Stimulated activated CD4-positive, alpha-beta T cell treated with anti-CD3 and anti-CD28 coated beads, Interleukin-4, amount 100 ng/mL, for 24 hours (primary cell): ENCODE results near the gene AUNIP.

Source experiments
- DNase-seq: peaks from one replicate; pipeline ENCODE4 v3.0.0-alpha.2; 2020

The AUNIP gene

GRCh38 chr1:25858906-25859789, at the start of gene AUNIP:
AUNIP (minus strand) TSS chr1:25859457; CDS start chr1:25859357, 100 bp downstream.
- peak; percentile 92 for DNase-seq

- DNase-seq: no peak
Observed at GRCh38 chr1:25909040-25909439, 49.8 kb upstream of the AUNIP start.

- DNase-seq: no peak
Observed at GRCh38 chr1:25908161-25908560, 48.9 kb upstream of the AUNIP start.

DNA sequence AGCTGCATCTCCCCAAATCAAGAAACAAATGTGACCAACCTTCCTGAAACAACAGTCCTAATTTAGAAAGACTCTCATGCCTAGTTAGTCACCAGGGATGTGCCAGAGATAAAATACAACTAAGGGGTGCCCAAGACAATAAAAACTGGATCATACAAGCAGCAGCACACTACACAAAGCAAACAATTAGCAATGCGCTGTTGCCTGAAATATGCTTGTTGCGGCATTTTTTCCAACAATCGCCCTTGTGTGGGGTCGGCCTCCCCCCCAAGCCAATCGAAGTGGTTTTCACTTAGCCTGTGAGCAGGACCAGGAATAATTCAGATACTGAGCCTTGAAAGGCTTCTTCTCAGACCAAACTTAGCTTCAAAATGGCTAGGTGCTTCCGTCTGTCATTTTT, 48.3 kb upstream of the AUNIP start:
- DNase-seq: no peak

GRCh38 chr1:25906644-25907300, 47.5 kb upstream of the AUNIP start:
- DNase-seq: peak; percentile 39

DNA sequence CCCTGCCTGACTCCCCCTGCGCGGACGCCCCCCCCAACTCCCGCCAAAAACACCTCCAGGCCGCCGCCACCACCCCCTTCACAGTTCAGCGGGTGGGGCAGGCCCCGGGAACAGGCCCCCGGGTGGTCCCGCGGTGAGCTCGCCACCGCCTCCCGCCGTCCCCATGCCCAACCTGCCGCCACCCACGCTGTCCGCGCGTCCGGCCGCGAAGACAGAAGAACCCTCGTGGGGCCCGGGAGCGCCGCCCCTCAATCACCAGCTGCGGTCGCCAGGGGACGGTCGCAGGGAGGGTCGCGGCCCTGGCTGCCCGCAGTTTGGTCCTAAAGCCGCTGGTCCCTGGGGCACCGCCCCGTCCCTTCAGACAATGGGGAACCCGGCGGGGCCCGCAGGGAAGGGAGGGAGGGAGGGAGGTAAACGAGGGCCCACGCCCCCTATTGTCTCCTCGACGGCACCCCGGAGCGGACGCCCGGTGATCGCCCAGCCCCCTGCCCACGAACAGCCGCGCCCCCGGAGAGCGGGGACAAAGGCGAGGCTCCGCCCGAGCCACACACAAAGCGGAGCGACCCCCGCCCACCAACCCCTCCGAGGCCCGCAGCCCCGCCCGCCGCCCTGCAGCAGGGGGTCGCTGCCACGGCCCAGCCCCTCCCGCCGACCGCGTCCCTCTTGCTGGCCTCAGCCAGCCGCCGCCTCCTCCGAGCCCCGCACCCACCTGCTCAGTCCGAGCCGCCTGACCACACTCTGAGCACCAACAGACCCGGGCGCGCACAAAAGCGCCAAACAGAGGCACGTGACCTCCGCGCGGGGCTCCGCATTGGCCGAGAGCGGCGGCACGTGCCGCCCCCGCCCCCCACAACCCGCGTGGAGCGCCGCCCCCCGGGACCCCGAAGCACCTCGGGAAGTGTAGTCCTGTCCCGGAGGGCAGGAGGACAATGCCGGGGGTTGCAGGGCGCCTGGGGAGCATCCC, 46.7 kb upstream of the AUNIP start, which contains the start of gene STMN1:
Gene STMN1, minus strand, starts transcription at position 740 of the 964 bp plus-strand sequence. CDS start 1,743 bp downstream, outside the sequence.
- DNase-seq: peak; percentile 88

- peak; percentile 92 for DNase-seq
Observed at GRCh38 chr1:25904943-25905679, 45.9 kb upstream of the AUNIP start.

- no peak for DNase-seq
Observed at GRCh38 chr1:25903986-25904385, 44.7 kb upstream of the AUNIP start.

DNA sequence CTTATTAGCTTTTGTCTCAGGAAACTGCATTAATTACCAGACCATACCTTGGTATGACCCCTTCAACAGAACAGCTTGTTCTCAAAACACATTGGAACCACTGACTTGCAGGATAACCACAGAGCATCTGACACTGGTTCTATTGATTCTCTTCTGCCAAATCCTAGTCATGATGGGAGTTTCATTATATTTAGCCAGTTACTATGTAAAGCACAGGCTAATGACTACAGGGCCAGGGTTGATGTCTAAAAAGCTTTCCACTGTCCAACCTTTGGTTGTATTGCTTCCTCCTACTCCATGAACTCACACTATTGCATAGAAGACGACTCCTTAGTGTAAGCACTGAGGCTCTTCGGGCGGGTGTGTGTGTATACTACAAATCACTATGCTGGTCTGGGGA, 43.2 kb upstream of the AUNIP start:
- DNase-seq: no peak

GRCh38 chr1:25900219-25900618, 41.0 kb upstream of the AUNIP start:
- no peak for DNase-seq

DNA sequence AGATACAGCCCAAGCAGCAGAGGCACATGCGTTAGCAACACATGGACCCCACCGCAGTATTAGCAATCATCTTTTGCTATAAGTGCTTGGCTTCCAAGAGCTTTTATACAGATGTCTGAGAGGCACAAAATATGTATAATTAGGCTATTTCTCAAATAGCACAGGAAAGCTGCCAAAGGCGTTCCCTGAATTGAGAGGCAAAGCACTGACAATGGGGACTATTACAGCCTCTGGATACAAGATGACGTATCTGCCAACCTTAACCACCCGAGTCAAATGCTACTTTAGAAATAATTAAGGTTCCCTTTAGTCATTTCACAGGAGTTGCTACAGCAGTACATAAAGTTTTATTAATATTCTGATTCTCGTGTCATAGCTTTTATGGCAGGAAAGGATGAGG, 40.5 kb upstream of the AUNIP start:
- DNase-seq: no peak

DNA sequence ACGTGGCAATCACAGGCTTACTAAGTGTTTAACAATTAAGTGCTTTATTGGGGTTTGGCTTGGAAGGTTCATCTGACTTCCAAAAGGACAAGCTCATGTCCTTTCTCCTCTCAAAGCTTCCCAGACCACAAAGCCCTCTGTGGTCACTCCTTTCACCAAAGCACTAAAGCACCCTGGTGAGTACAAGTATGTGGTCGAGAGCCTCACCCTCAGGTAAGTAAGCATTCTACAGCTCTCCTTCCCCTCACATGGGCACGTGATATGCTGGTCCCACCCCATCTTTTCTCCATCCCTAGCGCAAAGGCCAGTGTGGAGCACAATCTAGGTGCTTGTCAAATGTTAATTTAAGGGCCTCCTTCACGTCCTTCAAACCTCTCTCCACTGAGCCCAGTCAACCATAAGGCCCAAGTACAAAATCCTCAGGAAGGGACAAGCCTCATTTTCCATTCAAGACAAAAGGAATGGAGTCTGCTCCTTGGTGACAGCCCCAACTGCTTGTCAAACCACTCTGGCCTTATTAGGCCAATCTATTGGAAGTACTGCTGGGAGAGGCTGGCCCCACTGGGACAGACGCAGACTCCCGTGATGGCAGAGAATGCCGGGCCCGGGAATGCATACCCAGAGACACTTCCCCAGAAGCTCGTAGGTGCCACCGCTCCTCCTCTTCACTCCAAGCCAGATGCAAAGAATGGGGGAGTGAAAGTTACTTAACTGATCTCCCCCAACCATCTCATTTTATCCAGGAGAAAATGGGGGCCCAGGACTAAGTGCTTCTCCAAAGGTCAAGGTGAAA, 39.2 kb upstream of the AUNIP start:
- no peak for DNase-seq

- no peak for DNase-seq
Observed at GRCh38 chr1:25897754-25898153, 38.5 kb upstream of the AUNIP start.

DNA sequence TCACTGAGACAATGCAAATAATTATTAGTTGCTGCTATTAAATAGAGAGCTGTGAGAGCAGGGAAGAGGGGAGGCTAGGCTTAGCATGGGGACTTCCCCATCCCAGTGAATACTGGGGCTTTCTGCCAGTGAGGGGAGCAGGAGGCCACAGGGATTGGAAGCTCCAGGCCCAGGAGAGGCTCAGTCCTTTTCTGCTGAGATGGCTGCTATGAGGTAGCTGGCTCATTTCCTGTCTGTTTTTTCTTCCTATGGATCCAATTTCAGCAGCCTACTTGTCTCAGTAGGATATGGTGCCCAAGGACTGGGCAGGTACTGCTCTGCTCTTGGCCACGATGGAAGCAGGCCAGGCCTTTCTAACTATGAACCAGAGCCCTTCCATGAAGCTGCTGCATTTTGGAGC, 37.0 kb upstream of the AUNIP start:
- DNase-seq: no peak

GRCh38 chr1:25895365-25895990, 36.2 kb upstream of the AUNIP start:
- peak; percentile 91 for DNase-seq

GRCh38 chr1:25893116-25893515, 33.9 kb upstream of the AUNIP start:
- DNase-seq: no peak

DNA sequence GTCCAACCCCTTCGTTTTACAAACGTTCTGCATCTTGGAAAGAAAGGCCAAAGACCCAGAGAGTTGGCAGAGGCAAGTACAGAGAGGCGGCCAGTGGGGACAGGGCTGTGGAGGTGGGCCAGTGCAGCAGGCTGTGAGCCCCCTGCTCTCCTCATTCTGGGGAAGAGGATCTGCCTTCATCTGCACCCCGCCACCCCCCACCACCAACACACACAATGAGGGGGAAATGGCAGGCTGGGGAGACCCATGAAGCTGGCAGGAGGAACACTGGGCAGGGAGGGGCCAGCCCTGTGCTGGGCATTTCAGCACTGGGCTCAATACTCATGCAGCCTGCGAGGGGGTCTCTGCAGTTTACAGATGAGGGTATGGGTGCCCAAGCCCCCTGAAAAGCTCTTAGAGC, 32.3 kb upstream of the AUNIP start:
- no peak for DNase-seq

DNA sequence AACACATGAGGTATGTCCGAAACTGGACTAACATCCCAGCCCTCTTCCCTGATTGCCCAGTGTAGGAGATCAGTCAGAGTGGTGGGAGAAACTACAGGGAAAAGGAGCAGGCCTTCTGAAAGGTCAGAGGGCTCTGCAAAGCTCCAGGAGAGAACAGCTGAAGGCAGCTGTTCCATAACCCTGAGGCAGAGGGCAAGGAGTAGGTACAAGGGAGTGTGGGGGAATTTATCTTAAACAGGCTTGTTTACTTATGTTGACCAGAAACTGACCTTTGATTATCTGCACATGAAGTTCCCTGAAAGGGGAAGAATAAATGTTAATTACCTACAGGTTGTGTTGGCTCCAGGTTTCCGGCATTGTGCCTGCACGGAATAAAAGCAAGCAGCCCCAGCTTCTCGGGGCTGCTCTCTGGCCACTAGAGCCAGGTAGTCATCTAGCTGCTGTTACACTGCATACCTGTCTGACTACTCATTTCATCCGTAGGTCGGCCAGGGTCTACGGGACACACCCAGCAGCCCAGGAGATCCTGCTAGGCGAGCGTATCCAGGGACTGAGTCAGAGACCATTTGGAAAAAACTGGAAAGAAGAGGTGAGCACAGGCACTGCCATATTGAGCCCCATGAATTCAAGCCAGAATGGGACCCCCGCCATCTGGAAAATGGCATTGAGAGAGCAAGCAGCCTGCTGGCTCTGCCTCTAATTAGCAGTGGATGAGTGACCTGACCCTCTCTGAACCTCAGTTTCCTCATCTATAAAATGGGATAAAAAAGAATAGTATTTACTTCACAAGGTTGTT, 31.2 kb upstream of the AUNIP start:
- DNase-seq: no peak

- DNase-seq: no peak
Observed at GRCh38 chr1:25889470-25889869, 30.2 kb upstream of the AUNIP start.

DNA sequence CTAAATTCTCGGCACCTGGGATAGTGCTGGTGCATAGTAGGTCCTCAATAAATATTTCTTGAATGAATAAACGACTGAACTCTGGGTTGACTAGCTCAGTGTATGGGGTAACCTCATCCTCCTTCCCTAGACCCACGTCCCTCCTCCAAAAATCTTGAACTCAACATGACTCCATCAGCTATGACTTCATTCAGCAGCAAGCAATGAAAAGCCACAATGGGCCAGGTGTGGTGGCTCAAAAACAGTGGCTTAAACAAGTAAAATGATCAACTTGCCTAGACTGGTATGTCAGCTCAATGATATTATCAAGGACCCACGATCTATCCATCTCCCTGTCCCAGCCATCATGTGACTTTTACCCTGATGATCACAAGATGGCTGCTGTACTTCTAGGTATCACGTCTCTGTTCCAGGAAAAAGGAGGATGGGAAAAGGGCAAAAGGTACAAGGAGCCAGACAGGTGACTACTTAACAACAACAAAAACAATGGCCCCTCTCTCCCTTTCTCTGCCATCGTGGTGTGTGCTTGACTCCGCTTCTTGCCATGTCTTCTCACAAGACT, 29.2 kb upstream of the AUNIP start:
- DNase-seq: no peak
